Measurements from ENCODE around the gene SFRP2.

Gene SFRP2

DNA sequence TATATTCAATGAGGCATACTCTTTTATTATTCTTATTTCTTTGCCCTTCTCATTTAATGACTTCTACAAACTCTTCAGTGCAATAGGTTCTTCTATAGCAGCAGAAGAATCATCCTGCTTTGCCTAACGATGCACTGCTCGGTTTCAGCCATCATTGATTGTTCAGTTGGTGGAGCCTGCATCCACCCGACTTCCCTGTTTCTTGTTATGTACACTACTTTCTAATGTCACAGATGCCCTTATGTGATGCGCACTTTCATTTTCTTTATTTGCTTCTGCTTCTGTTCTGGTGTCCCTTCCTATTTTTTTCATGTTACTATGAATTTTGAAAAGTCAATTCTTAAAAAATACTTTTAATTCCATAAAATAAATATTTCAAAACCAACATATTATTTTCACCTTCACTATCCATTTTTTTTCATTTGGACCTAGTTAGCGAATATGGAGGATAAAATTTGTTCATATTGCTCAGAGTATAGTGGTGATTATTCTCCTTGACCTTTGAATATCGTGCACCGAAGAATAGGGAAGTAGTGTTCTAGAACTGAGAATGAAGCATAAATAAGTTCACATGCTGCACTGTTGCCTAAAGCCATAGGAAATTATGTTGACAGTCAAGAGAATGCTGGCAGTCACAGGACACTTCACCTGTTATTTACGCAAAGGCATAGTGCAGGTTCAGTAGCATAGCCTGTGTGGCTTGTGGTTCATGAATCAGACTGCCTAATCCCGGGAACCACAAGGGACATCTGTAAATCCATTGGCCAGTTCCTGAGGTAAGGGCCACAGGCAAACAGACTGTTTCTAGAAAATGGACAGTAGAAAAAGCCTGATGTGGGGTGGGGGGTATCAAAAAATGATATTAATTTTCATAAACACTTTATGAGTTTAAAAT, 21.3 kb upstream of the SFRP2 start:
- no peaks in the 10 kb centered on the region for H3K9me3 ChIP-seq (ENCODE audit: control insufficient read depth, insufficient read depth, low read length)

DNA sequence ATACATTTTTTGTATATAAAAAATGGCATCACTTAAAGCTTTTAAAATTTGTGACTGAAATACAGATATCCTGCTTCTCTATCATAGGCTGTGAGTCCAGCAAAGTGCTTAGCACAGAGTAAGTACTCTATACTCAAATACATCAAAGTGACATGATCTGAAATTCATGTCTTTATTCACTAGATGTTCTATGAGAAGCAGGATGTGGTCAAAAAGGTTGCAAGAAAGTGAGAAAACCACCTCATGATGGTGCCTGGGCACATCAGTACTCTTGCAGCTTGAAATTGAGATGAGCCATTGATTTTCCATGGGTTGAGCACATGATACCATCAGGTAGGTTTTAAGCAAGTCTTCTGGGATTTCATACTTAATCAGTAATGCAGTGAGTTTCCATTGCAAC, 20.4 kb upstream of the SFRP2 start:
- no peaks in the 10 kb centered on the region for H3K9me3 ChIP-seq (ENCODE audit: control insufficient read depth, insufficient read depth, low read length)
- H3K4me1 ChIP-seq (ENCODE audit: insufficient read depth, low read length), result peaks cover 9% of the 10 kb centered on the region
- H3K9ac ChIP-seq (ENCODE audit: low read depth, low read length), result no peak overlapping the region
- no peaks in the 10 kb centered on the region for H3K36me3 ChIP-seq (ENCODE audit: insufficient read depth, low read length)

More for the DNA sequence above, 21.3 kb upstream of the SFRP2 start:
- no peaks in the 10 kb centered on the region for H3K36me3 ChIP-seq (ENCODE audit: insufficient read depth, low read length)
- peaks cover 9% of the 10 kb centered on the region for H3K4me1 ChIP-seq (ENCODE audit: insufficient read depth, low read length)
- no peak overlapping the region for H3K9ac ChIP-seq (ENCODE audit: low read depth, low read length)

DNA sequence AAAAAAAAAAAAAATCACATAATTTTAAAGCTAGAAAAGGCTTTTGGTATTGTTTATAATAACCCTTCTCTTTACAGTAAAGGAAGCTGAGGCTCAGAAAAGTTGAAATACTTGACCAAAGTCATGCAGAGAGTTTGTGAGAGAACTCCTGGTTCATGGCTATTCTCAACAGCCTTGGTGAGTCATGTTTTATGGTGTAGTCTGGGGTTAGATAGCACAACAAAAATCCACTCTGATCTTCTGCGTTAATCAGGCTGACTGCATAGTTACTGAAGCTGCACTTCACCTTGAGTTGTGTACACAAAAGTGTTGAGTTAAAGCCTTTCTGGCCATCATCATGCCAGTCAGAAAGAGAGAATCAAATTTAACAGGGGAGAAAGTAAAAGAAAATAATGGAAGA, 19.3 kb upstream of the SFRP2 start:
- no peaks in the 10 kb centered on the region for H3K36me3 ChIP-seq (ENCODE audit: insufficient read depth, low read length)
- H3K9me3 ChIP-seq (ENCODE audit: control insufficient read depth, insufficient read depth, low read length), result no peaks in the 10 kb centered on the region
- H3K4me1 ChIP-seq (ENCODE audit: insufficient read depth, low read length), result peaks cover 9% of the 10 kb centered on the region
- H3K9ac ChIP-seq (ENCODE audit: low read depth, low read length), result no peak overlapping the region

DNA sequence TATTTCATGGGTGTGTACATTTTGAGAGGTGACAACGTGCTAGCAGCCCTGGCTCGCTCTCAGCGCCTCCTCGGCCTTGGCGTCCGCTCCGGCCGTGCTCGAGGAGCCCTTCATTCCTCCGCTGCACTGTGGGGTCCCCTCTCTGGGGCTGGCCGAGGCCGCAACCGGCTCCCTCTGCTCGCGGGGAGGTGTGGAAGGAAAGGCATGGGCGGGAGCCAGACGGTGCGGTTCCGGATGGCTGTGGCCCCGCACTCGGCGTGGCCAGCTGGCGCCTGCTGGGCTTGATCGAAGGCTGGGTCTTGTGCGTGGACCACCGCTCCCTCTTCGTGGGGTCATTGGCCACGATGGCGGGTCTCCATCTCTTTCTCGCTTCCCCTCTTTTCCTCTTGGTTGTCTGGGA, 17.2 kb upstream of the SFRP2 start:
- Histone ChIP-seq H3K9ac (ENCODE audit: low read depth, low read length) (no peak overlapping the region), H3K4me1 (ENCODE audit: insufficient read depth, low read length) (no peaks in the 10 kb centered on the region)

DNA sequence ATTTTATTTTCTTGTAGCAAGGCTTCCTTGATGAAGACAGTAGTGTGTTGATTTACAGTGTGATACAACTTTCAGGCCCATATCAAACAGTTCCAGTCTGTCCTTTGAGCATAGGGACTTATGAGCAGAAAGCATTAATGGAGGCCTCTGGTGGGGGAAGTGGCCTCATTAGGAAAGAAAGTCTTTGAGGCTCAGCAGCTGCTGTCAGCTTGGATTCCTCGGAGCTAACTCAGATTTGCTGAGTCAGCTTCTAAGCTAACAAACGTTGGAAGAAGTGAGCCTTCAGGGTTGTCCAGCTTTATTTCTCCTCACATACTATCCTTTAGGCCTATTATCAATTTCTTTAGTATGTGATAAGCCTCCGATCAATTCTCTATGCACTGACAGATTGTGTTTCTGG, 15.8 kb upstream of the SFRP2 start:
- Histone ChIP-seq H3K4me1 (ENCODE audit: insufficient read depth, low read length) (no peaks in the 10 kb centered on the region), H3K9ac (ENCODE audit: low read depth, low read length) (no peak overlapping the region), H3K36me3 (ENCODE audit: insufficient read depth, low read length) (no peaks in the 10 kb centered on the region), H3K9me3 (ENCODE audit: control insufficient read depth, insufficient read depth, low read length) (no peaks in the 10 kb centered on the region)

More for the DNA sequence above, 17.2 kb upstream of the SFRP2 start:
- Histone ChIP-seq H3K9me3 (ENCODE audit: control insufficient read depth, insufficient read depth, low read length) (no peaks in the 10 kb centered on the region), H3K36me3 (ENCODE audit: insufficient read depth, low read length) (no peaks in the 10 kb centered on the region)

DNA sequence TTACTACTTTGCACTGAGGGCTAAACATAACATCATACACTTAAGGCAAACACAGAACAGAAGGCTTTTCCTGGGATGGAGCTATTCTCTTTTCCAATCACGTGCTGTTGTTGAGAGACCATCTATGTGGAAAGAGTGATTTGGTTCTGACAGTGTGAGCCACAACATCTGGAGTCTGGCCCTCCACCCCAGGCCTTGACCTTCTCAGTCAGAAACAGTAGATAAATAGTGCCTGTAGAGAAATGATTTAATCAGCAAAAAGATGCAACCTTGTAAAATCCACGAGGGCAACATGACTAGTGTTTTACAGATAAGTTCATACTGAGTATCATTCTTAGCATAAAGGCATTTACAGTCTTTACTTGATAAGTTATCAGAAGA, 10.8 kb upstream of the SFRP2 start:
- H3K36me3 ChIP-seq (ENCODE audit: insufficient read depth, low read length), result no peaks in the 10 kb centered on the region
- no peaks in the 10 kb centered on the region for H3K4me1 ChIP-seq (ENCODE audit: insufficient read depth, low read length)
- H3K9me3 ChIP-seq (ENCODE audit: control insufficient read depth, insufficient read depth, low read length), result no peaks in the 10 kb centered on the region
- H3K9ac ChIP-seq (ENCODE audit: low read depth, low read length), result no peak overlapping the region

DNA sequence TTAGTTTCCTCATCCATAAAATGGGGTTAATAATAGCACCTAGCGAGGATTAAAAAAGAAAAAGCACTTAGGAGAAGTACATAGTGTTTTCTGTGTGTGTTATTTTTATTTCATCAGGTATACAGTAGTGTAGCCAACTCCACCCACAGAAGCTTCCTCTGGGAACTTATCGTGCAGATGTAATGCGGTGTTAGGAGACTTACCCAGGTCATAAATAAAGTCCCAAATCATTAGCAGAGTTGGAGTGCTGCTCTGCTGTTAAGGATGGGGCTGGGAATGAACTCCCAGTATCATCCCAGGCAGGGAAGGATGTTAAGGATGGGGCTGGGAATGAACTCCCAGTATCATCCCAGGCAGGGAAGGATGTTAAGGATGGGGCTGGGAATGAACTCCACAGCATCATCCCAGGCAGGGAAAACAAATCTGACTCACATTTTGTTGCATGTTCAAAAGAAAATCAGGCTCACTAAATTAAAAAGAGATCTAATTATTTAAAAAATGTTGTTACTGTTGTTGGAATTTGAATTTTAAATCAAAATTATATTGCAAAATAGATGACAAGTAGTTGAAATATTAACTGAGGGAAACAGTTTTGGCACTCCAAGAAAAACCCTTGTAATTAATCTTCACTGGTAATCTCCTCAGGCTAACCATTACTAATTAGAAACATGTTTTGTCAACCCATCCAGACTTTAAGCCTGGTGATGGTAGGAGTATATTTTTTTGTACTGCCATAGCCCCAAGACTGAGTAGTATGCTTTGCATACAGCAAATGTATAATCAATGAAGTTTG, 10.2 kb upstream of the SFRP2 start:
- no peak overlapping the region for H3K9ac ChIP-seq (ENCODE audit: low read depth, low read length)
- H3K4me1 ChIP-seq (ENCODE audit: insufficient read depth, low read length), result no peaks in the 10 kb centered on the region
- no peaks in the 10 kb centered on the region for H3K9me3 ChIP-seq (ENCODE audit: control insufficient read depth, insufficient read depth, low read length)
- H3K36me3 ChIP-seq (ENCODE audit: insufficient read depth, low read length), result no peaks in the 10 kb centered on the region

DNA sequence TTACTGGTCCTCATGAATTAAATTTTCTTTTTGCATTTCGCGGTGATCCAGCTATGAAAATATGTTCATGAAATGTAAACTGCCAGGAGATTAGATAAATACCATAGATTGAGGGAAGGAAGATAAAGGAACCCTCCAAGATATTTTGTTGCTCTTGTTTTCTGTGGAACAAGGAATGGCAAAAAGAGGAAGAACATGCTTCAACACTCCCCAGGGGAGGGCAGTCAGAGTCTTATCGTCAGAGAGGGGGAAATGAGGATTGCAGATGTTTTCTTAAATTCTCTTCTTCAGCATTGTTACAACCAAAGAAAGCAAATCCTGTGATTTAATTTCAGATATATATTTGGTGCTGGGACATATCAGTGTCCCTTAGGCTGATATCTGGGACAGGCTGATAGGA, 9.5 kb upstream of the SFRP2 start:
- no peaks in the 10 kb centered on the region for H3K9me3 ChIP-seq (ENCODE audit: control insufficient read depth, insufficient read depth, low read length)
- no peak overlapping the region for H3K9ac ChIP-seq (ENCODE audit: low read depth, low read length)
- H3K4me1 ChIP-seq (ENCODE audit: insufficient read depth, low read length), result no peaks in the 10 kb centered on the region
- no peaks in the 10 kb centered on the region for H3K36me3 ChIP-seq (ENCODE audit: insufficient read depth, low read length)

DNA sequence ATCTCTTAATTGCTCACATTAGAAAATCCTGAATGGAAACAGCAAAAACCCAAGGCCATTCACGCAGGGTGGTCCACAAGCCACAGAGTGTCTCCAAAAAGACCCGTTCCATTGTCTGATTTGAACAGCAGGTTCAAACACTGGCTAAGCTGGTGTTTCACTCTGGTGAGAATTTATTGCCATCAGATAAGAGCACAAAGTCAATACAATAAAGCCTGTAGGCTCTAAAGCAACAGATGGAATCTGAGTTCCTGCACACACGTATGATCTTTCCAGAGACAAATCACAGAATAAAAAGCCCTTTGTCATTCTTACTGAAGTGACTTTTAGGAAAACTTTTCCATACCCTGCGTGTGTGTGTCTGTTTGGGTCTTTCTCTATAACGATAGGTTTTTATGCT, 5.1 kb upstream of the SFRP2 start:
- H3K9ac ChIP-seq (ENCODE audit: low read depth, low read length), result no peak overlapping the region
- H3K9me3 ChIP-seq (ENCODE audit: control insufficient read depth, insufficient read depth, low read length), result no peaks in the 10 kb centered on the region
- H3K4me1 ChIP-seq (ENCODE audit: insufficient read depth, low read length), result no peaks in the 10 kb centered on the region
- no peaks in the 10 kb centered on the region for H3K36me3 ChIP-seq (ENCODE audit: insufficient read depth, low read length)

DNA sequence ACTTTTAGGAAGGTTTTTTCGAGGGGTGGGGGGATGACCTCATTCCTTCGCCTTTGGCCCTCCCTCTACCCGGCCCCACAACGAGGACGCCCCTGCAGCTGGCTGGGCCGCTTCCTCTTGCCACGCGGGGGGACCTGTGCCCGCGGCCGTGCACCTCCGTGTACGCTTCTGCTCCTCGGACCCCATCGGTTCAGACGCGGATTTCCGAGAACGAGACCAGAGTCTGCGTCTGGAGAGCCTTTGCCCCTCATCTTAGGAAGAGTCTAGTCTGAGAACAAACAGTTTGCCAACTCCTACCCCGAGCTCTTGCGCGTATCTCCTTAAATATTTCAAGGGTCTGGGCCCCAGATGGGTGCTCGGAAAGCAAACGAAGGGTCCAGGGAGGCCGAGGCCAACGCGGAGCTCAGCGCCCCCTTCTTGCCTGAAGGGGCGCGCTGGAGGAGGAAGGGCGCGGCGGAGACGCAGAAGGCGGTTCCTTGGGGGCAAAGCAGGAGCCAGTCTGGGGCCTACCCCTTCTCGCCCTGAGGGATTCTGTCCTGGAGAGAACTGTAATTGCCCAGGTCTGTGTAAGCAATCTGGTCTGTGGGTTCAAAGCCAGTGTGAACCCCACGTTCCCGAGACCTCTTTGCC, 3.9 kb upstream of the SFRP2 start:
- no peaks in the 10 kb centered on the region for H3K36me3 ChIP-seq (ENCODE audit: insufficient read depth, low read length)
- H3K9ac ChIP-seq (ENCODE audit: low read depth, low read length), result peak overlapping the region; percentile 60
- H3K9me3 ChIP-seq (ENCODE audit: control insufficient read depth, insufficient read depth, low read length), result no peaks in the 10 kb centered on the region
- no peaks in the 10 kb centered on the region for H3K4me1 ChIP-seq (ENCODE audit: insufficient read depth, low read length)

DNA sequence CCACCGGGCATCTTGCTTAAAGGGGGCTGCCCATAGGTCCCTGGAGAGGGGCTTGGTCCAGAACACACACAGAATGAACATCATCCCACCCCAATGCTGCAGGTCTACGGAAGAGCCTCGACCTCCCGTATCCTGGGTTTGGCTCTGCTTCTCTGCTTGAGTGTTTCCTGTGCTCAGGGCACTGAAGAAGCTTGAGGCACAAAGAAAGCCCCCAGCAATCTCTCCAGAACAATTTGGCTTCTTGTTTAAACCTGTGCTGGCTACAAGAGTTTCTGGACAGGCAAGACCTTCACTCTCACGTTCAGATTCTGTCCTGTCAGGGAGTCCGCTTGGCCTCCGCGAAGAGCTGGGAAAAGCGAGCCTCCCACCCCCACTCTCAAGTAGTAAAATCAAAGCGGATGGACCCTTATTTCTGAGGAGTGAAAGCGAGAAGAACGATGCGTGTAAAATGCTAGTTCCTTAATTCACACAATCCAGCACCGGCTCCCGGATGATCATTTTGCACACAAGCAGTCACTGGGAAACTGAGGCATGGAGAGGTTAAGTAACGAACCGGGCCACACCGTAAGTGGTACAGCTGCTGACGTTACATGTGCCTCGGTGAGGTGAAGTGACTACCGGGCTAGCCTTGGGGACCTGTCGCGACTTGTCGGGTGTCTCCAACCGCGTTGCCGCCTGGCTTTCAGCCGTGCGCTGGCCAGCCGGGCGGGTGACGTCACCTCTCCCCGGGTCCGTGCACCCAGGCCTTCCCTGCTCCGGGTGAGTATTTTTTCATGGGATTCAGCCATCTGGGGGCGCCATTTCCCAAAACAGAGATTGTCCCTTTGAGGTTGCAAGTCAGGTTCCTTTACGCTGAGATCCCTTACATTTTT, 3.1 kb upstream of the SFRP2 start:
- H3K9me3 ChIP-seq (ENCODE audit: control insufficient read depth, insufficient read depth, low read length), result no peaks in the 10 kb centered on the region
- peak overlapping the region; percentile 60 for H3K9ac ChIP-seq (ENCODE audit: low read depth, low read length)
- no peaks in the 10 kb centered on the region for H3K36me3 ChIP-seq (ENCODE audit: insufficient read depth, low read length)
- H3K4me1 ChIP-seq (ENCODE audit: insufficient read depth, low read length), result no peaks in the 10 kb centered on the region

DNA sequence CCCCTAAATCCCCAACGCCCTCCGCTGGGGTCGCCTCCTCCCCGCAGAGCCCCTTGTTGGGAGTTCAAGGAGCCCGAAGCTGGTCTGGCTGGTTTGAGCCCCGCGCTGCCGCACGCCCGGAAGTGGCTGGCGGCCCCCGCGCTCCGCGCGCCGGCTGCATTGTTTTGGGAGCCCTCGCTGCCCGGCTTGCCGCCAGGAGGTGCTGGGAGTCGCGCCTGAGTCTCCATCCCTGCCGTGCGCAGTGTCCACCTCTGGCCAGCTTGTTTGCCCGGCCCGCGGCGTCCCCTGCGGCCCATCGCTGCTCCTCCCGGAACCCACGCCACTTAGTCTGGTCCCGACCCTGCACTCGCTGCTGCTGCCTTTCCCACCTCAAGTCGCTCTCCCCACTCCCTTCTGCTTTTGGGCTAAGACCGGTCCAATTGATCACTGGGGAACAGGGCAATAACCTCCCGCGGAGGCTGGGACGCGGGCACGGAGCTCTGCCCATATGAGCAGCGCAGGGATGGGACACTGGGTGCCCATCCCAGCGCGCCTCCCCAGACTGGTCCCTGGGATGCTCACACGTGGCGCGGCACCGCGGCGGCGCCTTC, 2.2 kb upstream of the SFRP2 start:
- H3K4me1 ChIP-seq (ENCODE audit: insufficient read depth, low read length), result no peaks in the 10 kb centered on the region
- H3K36me3 ChIP-seq (ENCODE audit: insufficient read depth, low read length), result no peaks in the 10 kb centered on the region
- H3K9ac ChIP-seq (ENCODE audit: low read depth, low read length), result peak overlapping the region; percentile 60
- no peaks in the 10 kb centered on the region for H3K9me3 ChIP-seq (ENCODE audit: control insufficient read depth, insufficient read depth, low read length)

DNA sequence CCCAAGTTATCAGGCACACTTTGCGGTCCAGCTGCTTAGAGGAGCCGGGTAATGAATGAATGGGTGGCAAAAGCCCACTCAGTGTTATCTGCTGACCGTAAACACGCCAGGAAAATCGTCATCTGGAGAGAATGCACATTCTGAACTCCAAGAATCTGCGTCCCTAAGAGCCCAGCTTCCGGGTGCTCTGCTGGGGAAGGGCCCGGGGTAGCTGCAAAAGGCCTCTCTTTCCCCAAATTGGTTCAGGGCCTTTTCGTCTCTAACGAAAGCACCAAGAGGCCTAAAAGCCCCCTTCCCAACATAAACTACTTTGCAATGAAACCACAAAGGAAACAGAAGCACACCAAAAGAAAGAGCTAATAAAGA, 1.6 kb upstream of the SFRP2 start:
- Histone ChIP-seq H3K9ac (ENCODE audit: low read depth, low read length) (peak overlapping the region; percentile 60), H3K4me1 (ENCODE audit: insufficient read depth, low read length) (no peaks in the 10 kb centered on the region), H3K9me3 (ENCODE audit: control insufficient read depth, insufficient read depth, low read length) (no peaks in the 10 kb centered on the region), H3K36me3 (ENCODE audit: insufficient read depth, low read length) (no peaks in the 10 kb centered on the region)

Data from ES-I3 (cell line).